HG03354 (cell line): ENCODE data around the gene CTIF.

ENCODE experiments used
- ATAC-seq: cut with Tn5 transposase; IDR thresholded peaks from one replicate; pipeline ENCODE4 v1.9.1; 2021; ENCODE audit warnings: mild to moderate bottlenecking; ENCODE audit not compliant: unreplicated experiment, poor library complexity, severe bottlenecking

Gene CTIF

GRCh38 chr18:48817021-48817461 lies 278.2 kb downstream of the CTIF start:
- ATAC-seq, result no peak

DNA sequence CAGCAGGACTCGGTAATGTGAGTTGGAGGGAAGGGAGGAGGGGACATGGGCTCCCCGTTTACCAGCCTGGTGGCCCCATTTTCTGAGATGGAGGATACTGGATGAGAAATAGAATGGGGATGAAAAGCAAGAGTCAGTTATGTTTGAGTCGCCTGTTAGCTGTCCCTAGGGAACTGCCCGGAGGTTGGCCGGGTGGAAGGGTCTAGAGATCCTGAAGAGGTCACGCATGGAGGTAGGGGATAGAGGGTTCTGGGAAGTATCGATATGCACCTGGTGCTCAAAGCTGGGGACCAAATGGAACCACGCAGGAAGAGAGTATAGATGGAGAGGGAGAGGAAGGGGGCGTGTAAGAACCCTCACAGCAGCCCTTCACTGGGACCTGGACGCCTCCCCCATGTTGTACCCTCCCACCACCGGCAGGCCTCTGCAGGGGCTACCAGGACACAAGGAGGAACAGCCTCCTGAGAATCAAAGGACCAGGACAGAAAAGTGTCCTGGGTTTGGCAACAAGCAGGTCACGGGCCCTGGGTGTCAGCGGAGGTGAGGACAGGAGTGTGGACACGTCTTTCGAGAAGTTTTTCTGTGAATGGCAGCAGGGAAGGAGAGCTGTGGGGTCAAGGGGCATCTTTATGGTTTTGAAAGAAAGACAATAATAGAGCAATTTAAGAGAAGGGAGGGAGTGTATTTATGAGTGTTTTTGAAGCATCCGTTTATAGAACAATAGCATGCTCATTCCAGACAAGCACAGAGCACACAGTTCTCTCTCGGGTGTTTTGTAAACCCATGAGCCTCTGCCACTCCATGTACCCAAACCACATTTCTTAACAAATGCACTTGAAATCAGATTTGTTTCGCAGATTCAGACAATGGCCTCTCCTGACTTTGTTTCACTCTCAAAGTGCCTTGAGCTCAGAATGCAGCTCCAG lies 279.8 kb downstream of the CTIF start:
- ATAC-seq, result no peak

DNA sequence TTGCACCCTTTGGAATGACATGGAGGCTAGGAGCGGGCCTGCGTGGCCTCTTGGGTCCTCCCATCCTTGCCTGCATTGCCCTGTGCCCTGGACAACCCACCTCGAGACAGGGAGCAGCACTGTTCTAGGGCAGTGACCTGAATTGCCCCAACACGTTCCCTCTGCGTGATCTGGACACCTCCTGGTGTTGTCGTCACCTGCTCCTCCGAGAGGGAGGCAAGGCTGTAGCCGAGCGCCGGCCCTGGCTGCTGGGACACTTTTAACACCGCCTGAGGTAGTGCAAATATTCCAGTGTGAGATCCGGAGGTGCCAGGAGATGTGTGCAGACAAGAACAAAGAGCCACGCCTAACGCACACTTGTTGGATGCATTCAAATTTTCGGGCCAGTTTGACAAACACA lies 280.4 kb downstream of the CTIF start:
- ATAC-seq, result no peak

- no peak for ATAC-seq
Observed at GRCh38 chr18:48819781-48820482, 281.1 kb downstream of the CTIF start.

DNA sequence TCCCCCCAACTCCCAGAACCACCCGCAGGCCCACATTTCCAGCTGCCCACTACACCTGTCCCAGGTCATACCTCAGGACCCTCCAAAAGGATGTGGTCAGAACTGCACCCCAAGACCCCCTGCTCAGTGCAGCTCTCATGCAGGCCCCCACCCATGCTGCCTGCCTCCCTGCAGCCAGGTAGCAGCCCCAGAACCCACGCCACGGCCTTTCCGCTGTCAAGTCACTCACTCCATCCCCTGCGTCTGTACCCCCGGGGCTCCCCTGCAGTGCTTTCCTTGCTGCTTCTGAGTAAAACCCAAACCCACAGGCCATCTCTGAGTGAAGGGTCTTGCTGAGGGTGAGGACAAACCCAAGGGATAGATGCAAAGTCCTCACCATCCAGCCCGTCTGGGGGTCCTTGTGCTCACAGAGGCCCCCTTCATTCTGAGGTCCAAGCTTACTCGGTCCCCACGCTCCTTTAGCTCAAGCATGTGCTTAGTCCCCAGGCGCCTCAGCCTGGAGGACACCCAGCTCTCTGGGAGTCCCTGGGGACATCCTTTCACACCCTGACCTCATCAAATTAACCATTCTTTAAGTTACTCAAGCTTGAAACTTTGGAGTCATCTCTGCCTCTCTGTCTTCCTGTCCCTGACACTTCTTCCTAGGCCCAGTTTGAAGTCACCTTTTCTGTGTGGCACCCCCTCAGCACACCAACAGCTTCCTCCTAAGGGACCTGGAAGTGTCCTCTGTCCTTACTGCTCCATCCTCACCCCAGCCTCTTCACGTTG lies 281.8 kb downstream of the CTIF start:
- peak; percentile 97 for ATAC-seq

- ATAC-seq, result no peak
Observed at GRCh38 chr18:48821251-48821590, 282.4 kb downstream of the CTIF start.

DNA sequence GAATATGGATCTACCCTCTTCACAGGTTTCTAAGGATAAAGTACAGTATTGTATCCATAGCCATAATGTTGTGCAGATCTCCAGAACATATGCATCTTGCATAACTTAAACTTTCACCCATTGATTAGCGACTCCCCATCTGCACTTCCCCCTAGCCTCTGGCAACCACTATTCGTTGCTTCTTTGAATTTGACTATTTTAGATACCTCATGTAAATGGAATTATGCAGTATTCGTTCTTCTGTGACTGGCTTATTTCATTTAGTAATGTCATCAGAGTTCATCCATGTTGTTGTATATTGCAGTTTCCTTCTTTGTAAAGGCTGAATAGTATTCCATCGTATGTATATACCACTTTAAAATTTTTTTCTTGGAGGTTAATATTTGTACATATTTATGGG lies 283.0 kb downstream of the CTIF start:
- no peak for ATAC-seq

DNA sequence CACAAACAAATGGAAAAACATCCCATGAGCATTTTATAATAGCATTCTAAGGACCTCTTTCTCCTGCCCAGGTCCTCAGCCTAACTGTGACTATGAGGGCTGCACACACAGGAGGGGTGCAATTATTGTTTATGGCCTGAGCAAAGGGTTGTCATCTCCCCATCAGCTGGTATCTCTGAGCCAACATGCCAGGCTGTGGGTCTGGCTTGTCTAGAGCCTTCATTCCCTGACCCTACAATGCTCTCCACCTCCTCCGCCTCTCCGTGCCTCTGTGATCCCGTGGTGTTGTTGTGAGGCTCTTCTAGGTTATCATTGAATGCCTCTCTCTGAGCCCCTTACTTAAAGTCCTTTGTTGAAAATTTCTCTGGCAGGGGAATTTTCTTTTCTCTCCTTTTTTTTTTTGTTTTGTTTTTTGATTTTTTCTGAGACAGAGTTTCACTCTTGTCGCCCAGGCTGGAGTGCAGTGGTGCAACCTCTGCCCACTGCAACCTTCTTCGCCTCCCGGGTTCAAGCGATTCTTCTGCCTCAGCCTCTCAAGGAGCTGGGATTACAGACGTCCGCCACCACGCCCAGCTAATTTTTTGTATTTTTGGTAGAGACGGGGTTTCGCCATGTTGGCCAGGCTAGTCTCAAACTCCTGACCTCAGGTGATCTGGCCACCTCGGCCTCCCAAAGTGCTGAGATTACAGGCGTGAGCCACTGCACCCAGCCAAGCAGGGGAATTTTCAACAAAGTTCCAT lies 285.6 kb downstream of the CTIF start:
- ATAC-seq, result no peak

GRCh38 chr18:48825101-48825745 lies 286.4 kb downstream of the CTIF start:
- no peak for ATAC-seq

DNA sequence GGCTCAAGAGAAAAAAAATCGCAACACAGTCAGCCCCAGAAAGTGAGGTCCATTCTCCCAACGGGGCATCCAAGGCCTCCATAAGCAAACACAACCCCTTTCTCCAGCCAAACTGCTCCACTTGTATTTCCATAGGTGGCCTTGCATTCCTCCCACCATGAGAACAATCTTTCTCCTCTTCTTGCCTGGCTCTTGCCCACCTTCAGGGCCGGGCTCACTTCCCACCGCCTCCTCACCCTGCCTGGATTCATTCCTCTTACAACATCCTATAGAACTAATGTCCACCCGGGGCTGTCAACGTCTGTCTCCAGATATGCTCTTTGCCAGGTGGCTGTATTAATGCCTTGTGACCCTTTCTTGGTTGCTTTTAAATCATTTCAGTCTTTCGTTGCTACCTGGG lies 287.4 kb downstream of the CTIF start:
- no peak for ATAC-seq

- ATAC-seq, result no peak
Observed at GRCh38 chr18:48826806-48827205, 288.0 kb downstream of the CTIF start.

- no peak for ATAC-seq
Observed at GRCh38 chr18:48827291-48828193, 288.7 kb downstream of the CTIF start.

- ATAC-seq, result no peak
Observed at GRCh38 chr18:48828194-48828545, 289.3 kb downstream of the CTIF start.

- ATAC-seq, result no peak
Observed at GRCh38 chr18:48828691-48829442, 290.0 kb downstream of the CTIF start.

- no peak for ATAC-seq
Observed at GRCh38 chr18:48829443-48830149, 290.8 kb downstream of the CTIF start.

GRCh38 chr18:48831113-48831759 lies 292.4 kb downstream of the CTIF start:
- ATAC-seq, result no peak

DNA sequence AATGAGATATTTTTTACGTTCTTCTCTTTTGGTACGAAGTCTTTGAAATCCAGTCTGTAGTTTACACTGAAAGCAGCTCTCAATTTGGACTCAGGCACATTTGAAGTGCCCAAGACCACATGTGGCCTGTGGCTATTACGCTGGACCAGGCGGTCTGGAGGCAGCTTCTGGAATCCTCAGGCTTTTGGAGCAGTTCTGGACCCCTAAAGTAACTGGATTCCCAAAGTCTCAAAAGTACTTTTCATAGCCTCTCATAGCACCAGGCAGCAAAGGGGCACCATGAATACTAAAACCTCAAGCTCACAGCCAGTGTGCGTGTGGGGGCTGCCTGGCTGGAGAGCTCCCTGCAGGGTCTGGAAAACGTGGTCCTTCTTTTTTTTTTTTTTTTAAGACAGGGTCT lies 293.0 kb downstream of the CTIF start:
- ATAC-seq, result no peak
